COLO668 (cell line): Measurements from ENCODE around the gene TNNI3.
"Not testable (repeated sequence)": the region's sequence is repeated elsewhere in the genome, so short reads cannot be mapped to it uniquely, and the experiment has no call there.

Experiments
- DNase-seq: peaks from one replicate; lab custom pipeline; 2025; ENCODE audit not compliant: unreplicated experiment; lab: John Stamatoyannopoulos, UW

Gene TNNI3

DNA sequence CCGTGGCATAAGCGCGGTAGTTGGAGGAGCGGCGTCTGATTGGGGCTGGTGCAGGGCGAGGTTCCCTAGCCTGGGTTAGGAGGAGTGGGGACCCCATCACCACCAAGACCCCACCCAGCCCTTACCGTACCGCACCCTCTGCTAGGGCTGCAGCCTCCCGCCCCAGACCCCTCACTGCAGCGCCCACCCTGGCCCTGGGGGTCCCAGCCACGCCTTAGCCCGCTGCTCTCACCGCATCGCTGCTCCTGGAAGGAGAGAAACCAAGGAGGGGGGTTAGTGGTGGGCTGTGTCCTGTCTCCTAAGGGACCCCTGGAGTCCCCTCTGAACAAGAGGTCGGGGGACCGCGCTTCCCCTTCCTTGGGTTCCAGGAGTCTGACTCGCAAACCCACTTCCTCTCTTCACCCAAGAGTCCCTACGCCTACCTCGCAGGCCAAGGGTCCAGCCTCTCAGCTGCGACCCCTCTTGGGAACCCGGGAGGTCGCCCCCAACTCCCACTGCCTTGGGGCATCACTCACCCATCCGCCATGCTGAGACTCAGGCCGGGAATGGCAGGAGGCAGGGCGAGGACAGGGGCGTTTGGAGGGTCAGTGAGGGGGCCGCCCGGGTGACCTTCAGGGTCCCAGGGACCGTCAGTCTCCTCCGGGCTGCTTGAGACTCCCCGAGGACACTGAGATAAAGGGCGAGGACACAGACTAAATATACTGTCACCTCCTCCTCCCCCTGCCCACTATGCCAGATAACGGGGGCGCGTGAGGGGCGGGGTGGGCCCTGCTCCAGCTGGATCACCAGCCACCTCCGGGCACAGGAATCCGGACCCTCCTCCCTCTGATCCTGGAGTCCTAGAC, at the start of gene TNNI3:
TSS of gene TNNI3 (minus strand) at position 669 of the 845 bp plus-strand sequence. CDS start at position 526, 143 bp downstream.
- DNase-seq, result no peak

- peak; percentile 88 for DNase-seq
Measured at GRCh38 chr19:55206664-55207500, 49.4 kb upstream of the TNNI3 start.

DNA sequence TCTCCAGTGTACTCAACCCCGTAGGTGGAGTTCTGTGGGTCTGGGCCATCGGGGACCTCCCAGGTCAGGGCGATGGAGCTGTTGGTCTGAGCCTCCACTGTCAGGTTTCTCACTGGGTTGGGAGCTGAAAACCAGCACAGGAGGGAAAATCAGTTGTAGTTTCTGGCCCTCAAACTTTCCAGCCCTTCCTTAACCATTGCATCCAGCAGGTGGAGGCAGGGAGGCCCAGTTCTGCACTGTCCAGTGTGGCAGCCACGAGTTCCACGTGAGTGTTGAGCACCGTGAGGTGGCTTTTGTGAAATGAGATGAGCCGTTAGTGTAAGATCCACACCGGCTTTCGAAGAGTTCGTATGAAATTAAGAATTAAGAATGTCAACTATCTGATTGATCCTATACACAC, 44.7 kb upstream of the TNNI3 start:
- DNase-seq, result not testable (repeated sequence)

GRCh38 chr19:55199620-55200204, 42.2 kb upstream of the TNNI3 start:
- no peak for DNase-seq

DNA sequence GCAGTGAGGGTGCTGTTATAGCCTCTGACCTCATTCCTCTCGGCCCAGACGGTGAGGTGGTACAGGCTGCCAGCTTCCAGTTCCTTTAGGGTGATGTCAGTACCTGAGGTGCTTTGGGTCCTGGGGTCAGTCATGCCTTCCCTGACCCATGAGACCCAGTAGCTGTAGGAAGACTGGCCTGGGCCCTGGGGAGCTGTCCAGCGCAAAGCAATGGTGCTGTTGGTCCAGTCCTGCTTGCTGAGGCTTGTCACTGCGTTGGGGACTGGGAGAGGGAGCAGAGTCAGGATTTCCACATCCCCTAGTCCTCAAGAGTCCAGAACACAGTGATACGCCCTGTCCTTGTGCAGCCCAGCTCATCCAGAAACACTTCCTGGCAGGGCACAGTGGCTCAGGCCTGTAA, 41.1 kb upstream of the TNNI3 start:
- no peak for DNase-seq

- DNase-seq, result peak; percentile 4
Measured at GRCh38 chr19:55197528-55197927, 40.0 kb upstream of the TNNI3 start.

- no peak for DNase-seq
Measured at GRCh38 chr19:55196803-55197202, 39.3 kb upstream of the TNNI3 start.

DNA sequence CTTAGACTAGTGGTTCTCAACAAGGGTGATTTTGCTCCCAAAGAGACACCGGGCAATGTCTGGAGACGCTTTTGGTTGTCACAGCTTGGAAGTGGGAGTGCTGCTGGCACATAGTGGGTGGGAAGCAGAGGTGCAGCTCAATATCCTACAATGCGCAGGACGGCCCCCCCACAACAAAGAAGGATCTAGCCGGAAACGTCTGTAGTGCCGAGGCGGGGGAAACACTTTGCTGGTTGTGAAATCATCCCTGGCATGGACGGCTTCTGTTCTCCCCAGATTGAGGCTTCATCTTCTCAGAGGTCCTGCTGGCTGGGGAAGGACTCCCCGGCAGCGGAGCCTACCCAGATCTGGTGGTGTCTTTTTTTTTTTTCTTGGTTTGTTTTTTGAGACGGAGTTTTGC, 35.9 kb upstream of the TNNI3 start:
- no peak for DNase-seq

DNA sequence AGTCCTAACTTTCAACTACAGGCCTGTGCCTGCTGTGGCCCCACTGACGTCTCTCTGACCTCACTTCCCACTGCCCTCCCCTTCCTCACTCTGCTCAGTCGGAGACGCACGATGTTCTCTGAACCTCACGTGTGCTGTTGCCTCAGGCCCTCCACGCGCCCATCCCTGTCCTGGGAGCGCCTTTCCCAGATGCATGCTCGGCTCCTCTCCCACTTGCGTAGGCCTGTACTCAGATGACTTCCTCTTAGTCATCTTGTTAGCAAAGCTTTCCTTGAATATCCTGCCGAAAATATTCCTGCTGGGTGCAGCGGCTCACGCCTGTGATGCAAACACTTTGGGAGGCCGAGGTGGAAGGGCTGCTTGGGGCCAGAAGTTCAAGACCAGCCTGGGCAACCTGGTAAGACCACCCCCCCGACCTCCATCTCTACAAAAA, 31.9 kb upstream of the TNNI3 start:
- DNase-seq, result no peak

DNA sequence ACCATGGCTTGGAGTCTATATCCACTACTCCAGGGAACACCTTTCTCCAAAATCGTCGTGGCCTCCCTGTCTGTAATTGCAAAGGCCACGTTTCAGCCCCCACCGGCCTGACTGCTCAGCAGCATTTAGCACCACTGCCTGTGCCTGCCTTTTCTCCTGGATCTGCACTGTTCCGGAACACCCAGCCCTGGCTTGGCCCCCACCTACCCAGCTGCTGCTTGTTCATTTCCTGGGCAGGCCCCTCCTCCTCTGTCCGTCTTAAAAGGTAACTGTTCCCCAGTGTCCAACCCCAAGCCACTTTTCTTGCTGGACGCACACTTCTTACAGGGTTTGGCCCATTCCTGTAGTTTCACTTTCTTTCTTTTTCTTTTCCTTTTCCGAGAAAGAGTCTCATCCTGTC, 31.1 kb upstream of the TNNI3 start:
- no peak for DNase-seq

DNA sequence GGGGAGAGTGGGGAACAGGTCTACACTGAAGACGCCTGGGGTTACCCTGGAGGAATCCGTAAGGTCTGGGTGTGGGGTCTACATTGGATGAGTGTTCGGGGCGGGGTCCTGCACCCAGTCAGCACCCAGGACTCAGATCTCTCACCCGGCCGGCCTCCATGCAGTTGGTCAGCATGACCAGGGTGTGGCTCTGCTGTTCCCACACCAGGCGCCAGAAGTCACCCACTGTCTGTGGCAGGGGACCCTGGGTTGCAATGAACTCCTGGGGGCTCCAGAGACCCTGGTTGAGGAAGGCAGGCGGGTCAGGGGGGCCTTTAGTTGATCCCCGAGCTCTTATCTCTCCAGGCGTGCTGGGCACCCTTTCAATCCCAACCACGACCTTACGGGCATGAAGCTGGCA, 28.5 kb upstream of the TNNI3 start:
- DNase-seq, result no peak

DNA sequence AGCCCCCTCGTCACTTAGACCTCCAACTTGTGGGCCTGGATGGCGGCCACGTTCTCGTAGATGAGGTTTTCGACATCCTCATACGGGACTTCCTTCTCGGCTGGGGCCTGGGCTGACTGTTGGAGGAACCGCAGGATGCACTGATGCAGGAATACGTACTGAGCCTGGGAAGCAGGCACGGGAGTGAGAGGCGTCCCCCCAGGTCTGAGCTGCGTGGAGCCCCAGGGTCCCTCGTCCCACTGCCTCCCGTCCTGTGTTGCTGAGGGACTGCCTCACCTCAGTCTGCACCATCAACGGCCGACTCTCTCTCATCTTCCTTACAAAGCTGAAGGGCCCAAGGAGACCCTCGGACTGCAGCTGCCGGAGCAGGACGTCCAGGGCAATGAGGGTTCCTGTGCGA, 24.2 kb upstream of the TNNI3 start:
- DNase-seq, result no peak

- DNase-seq, result peak; percentile 45
Measured at GRCh38 chr19:55179606-55180484, 22.3 kb upstream of the TNNI3 start, which contains the start of gene SYT5. SYT5 (minus strand) TSS chr19:55180289; CDS start chr19:55179041, 1,248 bp downstream.

GRCh38 chr19:55178781-55179599, 21.5 kb upstream of the TNNI3 start:
- peak; percentile 92 for DNase-seq

DNA sequence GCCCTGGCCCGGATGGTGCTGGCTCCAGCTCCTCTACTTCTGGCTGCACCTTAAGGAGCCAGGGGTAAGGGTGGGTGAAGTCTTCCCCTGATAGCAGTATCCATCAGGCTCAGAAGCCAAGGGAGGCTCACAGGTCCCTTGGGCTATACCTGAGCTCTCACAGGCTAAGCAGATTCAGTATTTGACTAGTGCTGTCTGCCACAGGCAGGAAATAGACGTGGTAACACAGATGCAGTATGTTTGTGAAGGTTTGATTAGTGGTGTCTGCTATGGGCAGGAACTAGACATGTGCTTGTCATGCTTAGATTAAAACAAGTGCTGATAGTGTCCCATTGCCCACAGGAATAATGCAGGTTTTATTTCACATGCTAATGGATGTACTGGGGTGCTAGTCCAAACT, 18.5 kb upstream of the TNNI3 start:
- no peak for DNase-seq

DNA sequence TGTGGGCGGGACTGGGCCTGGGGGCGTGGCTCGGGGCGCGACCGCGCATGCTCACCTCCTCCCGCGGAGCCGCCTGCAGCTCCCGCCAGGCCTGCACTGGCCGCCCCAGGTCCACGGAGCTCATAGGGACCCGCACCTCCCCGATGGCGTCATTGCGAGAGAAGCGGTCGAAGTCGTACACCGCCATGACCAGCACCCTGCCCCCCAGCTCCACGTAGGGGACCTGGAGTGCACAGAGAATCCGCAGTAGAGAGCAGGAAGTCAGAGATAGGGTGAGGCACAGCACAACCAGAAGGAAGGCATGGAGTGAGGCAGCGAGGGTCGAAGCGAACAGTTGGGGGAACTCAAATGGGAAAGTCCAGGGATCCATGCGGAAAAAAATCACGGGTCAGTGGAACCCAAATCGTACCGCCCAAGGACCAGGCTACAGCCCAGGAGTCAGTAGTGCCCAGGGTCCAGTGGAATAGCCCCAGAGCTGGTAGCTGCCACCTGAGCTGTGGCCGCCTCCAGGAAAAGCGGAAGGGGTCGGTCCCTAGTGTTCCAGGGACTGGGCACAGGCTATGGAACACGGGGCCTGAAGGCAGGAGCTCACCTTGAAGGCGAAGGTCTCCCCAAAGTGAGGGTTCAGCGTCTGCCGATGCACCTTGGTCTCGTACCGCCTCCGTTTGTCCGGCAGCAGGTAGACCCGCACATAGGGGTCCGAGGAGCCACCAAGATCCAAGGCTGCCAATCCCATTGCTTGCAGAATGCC, 17.8 kb upstream of the TNNI3 start:
- peak; percentile 61 for DNase-seq

GRCh38 chr19:55174425-55175116, 17.0 kb upstream of the TNNI3 start:
- DNase-seq, result no peak

GRCh38 chr19:55173714-55174409, 16.3 kb upstream of the TNNI3 start:
- peak; percentile 58 for DNase-seq
